Endodermal cell (in vitro differentiated cells): ENCODE data around the gene RNF149. TPM values are rescaled to one million over a fixed set of nuclear protein-coding genes. Genes with fewer than 3 reads are reported as not detected.
A peak's percentile ranks its signal among the peaks of the same experiment; 100 is the strongest.

Experiments
- DNase-seq: peaks from one replicate; pipeline ENCODE4 v3.0.0-alpha.2; 2017
- H3K27ac ChIP-seq: 2 replicates; pipeline ENCODE4 v1.5.1; 2013; ENCODE audit warnings: mild to moderate bottlenecking, low read depth, low read length, moderate library complexity
- H3K27me3 ChIP-seq: 2 replicates; pipeline ENCODE4 v1.6.1; 2013; ENCODE audit warnings: mild to moderate bottlenecking, low read length, moderate library complexity; ENCODE audit not compliant: insufficient read depth, control insufficient read depth, poor library complexity, severe bottlenecking
- H3K36me3 ChIP-seq: 2 replicates; pipeline ENCODE4 v1.7.0; 2013; ENCODE audit warnings: mild to moderate bottlenecking, low read length, moderate library complexity; ENCODE audit not compliant: control insufficient read depth, insufficient read depth
- H3K4me1 ChIP-seq: one replicate; pipeline ENCODE4 v1.7.0; 2013; ENCODE audit warnings: low read length; ENCODE audit not compliant: control insufficient read depth, insufficient read depth
- H3K4me3 ChIP-seq: 2 replicates; pipeline ENCODE4 v1.5.1; 2013; ENCODE audit warnings: mild to moderate bottlenecking, low read length, moderate library complexity
- H3K9ac ChIP-seq: 2 replicates; pipeline ENCODE4 v1.6.1; 2013; ENCODE audit warnings: mild to moderate bottlenecking, low read length, moderate library complexity; ENCODE audit not compliant: poor library complexity, severe bottlenecking; ENCODE audit errors: extremely low read depth
- H3K9me3 ChIP-seq: 2 replicates; pipeline ENCODE4 v1.6.1; 2013; ENCODE audit warnings: mild to moderate bottlenecking, low read length, moderate library complexity; ENCODE audit not compliant: control insufficient read depth
- H3K27ac Mint-ChIP-seq: 2 replicates; pipeline ENCODE4 v1.8.0; 2020; ENCODE audit warnings: mixed read lengths
- H3K27me3 Mint-ChIP-seq: 2 replicates; pipeline ENCODE4 v1.8.0; 2021; ENCODE audit warnings: mild to moderate bottlenecking, mixed read lengths; ENCODE audit not compliant: insufficient read depth
- H3K36me3 Mint-ChIP-seq: 2 replicates; pipeline ENCODE4 v1.8.0; 2020; ENCODE audit warnings: low read depth, mixed read lengths
- H3K4me1 Mint-ChIP-seq: 2 replicates; pipeline ENCODE4 v1.8.0; 2020; ENCODE audit warnings: mixed read lengths
- H3K4me3 Mint-ChIP-seq: 2 replicates; pipeline ENCODE4 v1.8.0; 2020; ENCODE audit warnings: mild to moderate bottlenecking, moderate library complexity, mixed read lengths
- H3K9me3 Mint-ChIP-seq: 2 replicates; pipeline ENCODE4 v1.8.0; 2020; ENCODE audit warnings: mild to moderate bottlenecking, mixed read lengths
- CTCF ChIP-seq: fragments of 200-600 bp; sonication (generic); conservative IDR thresholded peaks from 2 replicates; pipeline ENCODE4 v1.5.0; 2021; ENCODE audit warnings: antibody characterized with exemption, mild to moderate bottlenecking
- WGBS, 2 experiments: methylation state at CpG; one replicate each; pipeline versions ENCODE4 v1.1.5 to v1.1.7; 2013; ENCODE audit warnings: missing lambda C conversion rate in 2 of 2, mixed read lengths in 1 of 2; ENCODE audit not compliant: insufficient coverage in 1 of 2, insufficient read length in 1 of 2; 5-methylcytosine and 5-hydroxymethylcytosine counted together
- total RNA-seq, 2 donors: library from RNA; stranded (reverse); fragmentation: NEBNext Ultra II Directional in 1 of 2; extraction: Animal tissue kit (Norgen Biotek cat#: 25700) in 1 of 2; gene quantifications; 2 replicates in 1 of 2; 3 replicates in 1 of 2; pipeline ENCODE4 v1.2.1, GENCODE V29; 2021

The RNF149 gene
- total RNA-seq, 2 donors from 2014 or later, result 26.4 to 36.3 TPM

- H3K4me1 ChIP-seq, result peaks cover 3% of the 10 kb centered on the region
- H3K27ac Mint-ChIP-seq, result peak overlapping the region; percentile 56
- H3K9me3 ChIP-seq, result peaks cover 8% of the 10 kb centered on the region
- no peaks in the 10 kb centered on the region for H3K27me3 Mint-ChIP-seq
- H3K36me3 Mint-ChIP-seq, result peaks cover 38% of the 10 kb centered on the region
- no peaks in the 10 kb centered on the region for H3K27me3 ChIP-seq
- H3K9me3 Mint-ChIP-seq, result no peaks in the 10 kb centered on the region
- H3K27ac ChIP-seq, result no peak overlapping the region
- peaks cover 17% of the 10 kb centered on the region for H3K4me1 Mint-ChIP-seq
- no peak overlapping the region for H3K4me3 Mint-ChIP-seq
- no peak overlapping the region for H3K4me3 ChIP-seq
- WGBS, 2 experiments, result 63 to 93% methylated on average over 1 to 2 of the region's 2 CpGs
- no peak overlapping the region for H3K9ac ChIP-seq
- no peak for DNase-seq
- peaks cover 33% of the 10 kb centered on the region for H3K36me3 ChIP-seq
- no peak for TF ChIP-seq CTCF
These were observed 52.2 kb downstream of the RNF149 start for GRCh38 chr2:101256316-101256715.

- no peak for TF ChIP-seq CTCF
- WGBS, 2 experiments, result 93 to 96% methylated on average over 3 of the region's 3 CpGs
- H3K27ac Mint-ChIP-seq, result peak overlapping the region; percentile 56
These were observed 53.0 kb downstream of the RNF149 start for GRCh38 chr2:101255501-101255900.

GRCh38 chr2:101253703-101254450, 54.6 kb downstream of the RNF149 start:
- peak overlapping the region; percentile 85 for H3K4me3 ChIP-seq
- peak overlapping the region; percentile 57 for H3K9ac ChIP-seq
- Mint-ChIP-seq H3K27ac (peak overlapping the region; percentile 83), H3K36me3 (peaks cover 22% of the 10 kb centered on the region), H3K4me3 (peak overlapping the region; percentile 77), H3K4me1 (peaks cover 26% of the 10 kb centered on the region), H3K9me3 (no peaks in the 10 kb centered on the region), H3K27me3 (no peaks in the 10 kb centered on the region)
- peaks cover 5% of the 10 kb centered on the region for H3K9me3 ChIP-seq
- WGBS, 2 experiments, result 49 to 72% methylated on average over 10 to 17 of the region's 17 CpGs
- no peak for TF ChIP-seq CTCF
- peaks cover 3% of the 10 kb centered on the region for H3K4me1 ChIP-seq
- H3K36me3 ChIP-seq, result peaks cover 11% of the 10 kb centered on the region
- DNase-seq, result no peak
- H3K27me3 ChIP-seq, result no peaks in the 10 kb centered on the region
- no peak overlapping the region for H3K27ac ChIP-seq

More at GRCh38 chr2:101255501-101255900, 53.0 kb downstream of the RNF149 start:
- Mint-ChIP-seq H3K9me3 (no peaks in the 10 kb centered on the region), H3K27me3 (no peaks in the 10 kb centered on the region), H3K4me3 (no peak overlapping the region), H3K4me1 (peaks cover 22% of the 10 kb centered on the region), H3K36me3 (peaks cover 32% of the 10 kb centered on the region)
- Histone ChIP-seq H3K27me3 (no peaks in the 10 kb centered on the region), H3K9me3 (peaks cover 8% of the 10 kb centered on the region), H3K4me3 (no peak overlapping the region), H3K4me1 (peaks cover 3% of the 10 kb centered on the region), H3K9ac (no peak overlapping the region), H3K36me3 (peaks cover 25% of the 10 kb centered on the region), H3K27ac (no peak overlapping the region)
- no peak for DNase-seq
